OCI-LY1 (cell line): ENCODE measurements around the gene ANTXRL.
"Not testable (repeated sequence)": the region's sequence is repeated elsewhere in the genome, so short reads cannot be mapped to it uniquely, and the experiment has no call there.

Experiments
- H2AFZ ChIP-seq: fragments of 200-600 bp; sonication (generic), shearing (Covaris generic); 2 replicates; pipeline ENCODE4 v1.6.0; 2014; ENCODE audit warnings: antibody characterized with exemption, mild to moderate bottlenecking, low read length
- H3F3A ChIP-seq: fragments of 200-600 bp; sonication (generic), shearing (Covaris generic); 2 replicates; pipeline ENCODE4 v1.6.0; 2014; ENCODE audit warnings: mild to moderate bottlenecking, antibody characterized with exemption, low read length, moderate library complexity; ENCODE audit not compliant: insufficient read depth
- H3K27ac ChIP-seq: fragments of 200-600 bp; sonication (generic); 2 replicates; pipeline ENCODE4 v1.5.1; 2014; ENCODE audit warnings: low read length, mixed run types, mild to moderate bottlenecking, low read depth; ENCODE audit not compliant: poor library complexity, severe bottlenecking
- H3K27me3 ChIP-seq: fragments of 200-600 bp; sonication (generic); 2 replicates; pipeline ENCODE4 v1.6.0; 2014; ENCODE audit warnings: antibody characterized with exemption, mild to moderate bottlenecking, low read length, moderate library complexity; ENCODE audit not compliant: insufficient read depth
- H3K36me3 ChIP-seq: fragments of 200-600 bp; sonication (generic); 2 replicates; pipeline ENCODE4 v1.6.1; 2014; ENCODE audit warnings: mild to moderate bottlenecking, antibody characterized with exemption, low read length, moderate library complexity, mixed read lengths; ENCODE audit not compliant: insufficient read depth
- H3K4me1 ChIP-seq: fragments of 200-600 bp; sonication (generic); 2 replicates; pipeline ENCODE4 v1.5.1; 2014; ENCODE audit warnings: mild to moderate bottlenecking, low read length, moderate library complexity; ENCODE audit not compliant: insufficient read depth, severe bottlenecking
- H3K4me2 ChIP-seq: fragments of 200-600 bp; sonication (generic), shearing (Covaris generic); 2 replicates; pipeline ENCODE4 v1.6.1; 2014; ENCODE audit warnings: low read length
- H3K4me3 ChIP-seq: fragments of 200-600 bp; sonication (generic); 2 replicates; pipeline ENCODE4 v1.5.1; 2014; ENCODE audit warnings: low read length, low read depth, mild to moderate bottlenecking, mixed read lengths; ENCODE audit not compliant: poor library complexity, severe bottlenecking
- H3K79me2 ChIP-seq: fragments of 200-600 bp; shearing (Covaris generic); 2 replicates; pipeline ENCODE4 v1.6.1; 2016; ENCODE audit warnings: mixed run types, low read length, mixed read lengths; ENCODE audit not compliant: insufficient read depth
- H3K9ac ChIP-seq: fragments of 200-600 bp; sonication (generic), shearing (Covaris generic); 2 replicates; pipeline ENCODE4 v1.6.1; 2014; ENCODE audit warnings: mild to moderate bottlenecking, low read length, mixed read lengths
- H3K9me2 ChIP-seq: fragments of 200-600 bp; sonication (generic), shearing (Covaris generic); 2 replicates; pipeline ENCODE4 v1.6.1; 2014; ENCODE audit warnings: low read depth, mild to moderate bottlenecking, low read length, mixed read lengths
- H3K9me3 ChIP-seq: fragments of 200-600 bp; shearing (Covaris generic); 2 replicates; pipeline ENCODE4 v1.6.1; 2014; ENCODE audit warnings: low read length, mixed read lengths
- H4K20me1 ChIP-seq: fragments of 200-600 bp; sonication (generic), shearing (Covaris generic); 2 replicates; pipeline ENCODE4 v1.6.0; 2016; ENCODE audit warnings: mild to moderate bottlenecking, low read length; ENCODE audit not compliant: insufficient read depth

Gene ANTXRL

DNA sequence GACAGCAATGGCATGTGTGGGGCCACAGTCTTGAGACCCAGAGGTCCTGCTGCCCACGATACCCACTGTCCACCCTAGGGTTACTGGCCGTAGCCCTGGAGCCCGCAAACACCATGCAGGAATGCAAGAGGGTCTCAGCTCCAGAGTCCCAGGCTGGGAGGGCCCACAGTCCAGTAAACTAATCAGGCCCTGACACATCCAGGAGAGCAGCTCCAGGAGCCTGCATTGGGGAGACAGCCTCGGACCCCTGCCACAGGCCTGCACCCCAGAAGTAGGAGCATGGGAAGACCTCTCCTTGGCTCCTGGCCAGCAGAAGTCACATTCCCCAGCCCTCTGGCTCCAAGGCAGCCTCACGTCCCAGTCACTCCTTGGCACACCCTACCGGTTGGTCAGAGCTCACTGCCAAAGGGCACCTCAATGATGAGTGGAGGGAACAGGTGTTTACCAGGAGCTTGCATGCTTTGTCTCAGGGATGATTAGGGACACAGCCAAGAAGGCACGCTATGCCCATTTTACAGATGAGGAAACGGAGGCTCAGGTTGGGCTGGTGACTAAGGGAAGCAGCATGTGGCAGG is 81.0 kb downstream of the ANTXRL start:
- not testable (repeated sequence) for H3K4me1 ChIP-seq, H3K27ac ChIP-seq, H3F3A ChIP-seq, H3K9ac ChIP-seq, H3K9me3 ChIP-seq, H4K20me1 ChIP-seq, H2AFZ ChIP-seq, H3K36me3 ChIP-seq, H3K4me3 ChIP-seq, H3K27me3 ChIP-seq, H3K4me2 ChIP-seq, H3K79me2 ChIP-seq, H3K9me2 ChIP-seq

DNA sequence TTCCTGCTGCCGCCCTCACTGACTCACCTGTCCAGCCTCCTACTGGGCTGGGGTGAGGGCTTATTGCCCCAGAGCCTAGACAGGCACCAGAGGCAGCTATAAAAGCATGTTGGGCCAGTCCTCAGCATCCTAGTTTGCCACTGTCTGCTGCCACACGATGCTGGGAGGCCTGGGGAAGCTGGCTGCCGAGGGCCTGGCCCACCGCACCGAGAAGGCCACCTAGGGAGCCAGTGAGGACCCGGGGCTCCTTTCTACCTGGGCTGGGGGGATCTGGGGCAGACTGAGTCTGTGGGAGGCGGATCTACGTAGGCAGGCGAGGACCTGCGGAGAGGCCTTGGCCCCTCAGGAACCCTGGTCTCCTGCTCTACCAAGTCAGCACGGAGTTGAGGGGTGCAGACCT is 82.2 kb downstream of the ANTXRL start:
- not testable (repeated sequence) for H3K4me3 ChIP-seq, H3F3A ChIP-seq, H3K27ac ChIP-seq, H3K9me2 ChIP-seq, H3K4me1 ChIP-seq, H3K27me3 ChIP-seq, H3K9me3 ChIP-seq, H4K20me1 ChIP-seq, H3K36me3 ChIP-seq, H3K79me2 ChIP-seq, H2AFZ ChIP-seq, H3K9ac ChIP-seq, H3K4me2 ChIP-seq

DNA sequence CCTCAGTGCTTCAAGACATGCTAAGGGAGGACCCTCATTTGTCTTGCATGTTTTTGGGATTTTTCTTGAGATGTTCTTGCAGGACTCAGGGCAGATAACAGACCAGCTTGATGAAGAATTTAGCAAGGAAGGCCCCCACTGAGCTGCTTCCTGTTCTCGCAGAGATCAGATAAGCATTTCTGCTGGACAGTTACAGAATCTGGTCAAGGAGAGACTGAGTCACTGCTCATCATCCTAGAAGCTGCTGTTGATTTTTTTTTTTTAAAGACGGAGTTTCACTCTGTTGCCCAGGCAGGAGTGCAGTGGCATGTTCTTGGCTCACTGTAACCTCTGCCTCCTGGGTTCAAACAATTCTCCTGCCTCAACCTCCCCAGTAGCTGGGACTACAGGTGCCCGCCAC is 87.6 kb downstream of the ANTXRL start:
- H4K20me1 ChIP-seq, H2AFZ ChIP-seq, H3K9ac ChIP-seq, H3K79me2 ChIP-seq, H3K36me3 ChIP-seq, H3F3A ChIP-seq, H3K9me3 ChIP-seq, H3K27ac ChIP-seq, H3K4me2 ChIP-seq, H3K4me1 ChIP-seq, H3K9me2 ChIP-seq, H3K4me3 ChIP-seq, H3K27me3 ChIP-seq: not testable (repeated sequence)

- not testable (repeated sequence) for H3K27ac ChIP-seq, H3K27me3 ChIP-seq, H3K9me2 ChIP-seq, H3K4me1 ChIP-seq, H3K9me3 ChIP-seq, H3K36me3 ChIP-seq, H3K4me2 ChIP-seq, H3K4me3 ChIP-seq, H3F3A ChIP-seq, H3K9ac ChIP-seq, H3K79me2 ChIP-seq, H4K20me1 ChIP-seq, H2AFZ ChIP-seq
Measured at GRCh38 chr10:46375406-46375805, 88.6 kb downstream of the ANTXRL start, which contains the start of gene ANXA8L1. TSS of gene ANXA8L1 (plus strand) at chr10:46375776. CDS start at chr10:46375852, 76 bp downstream.

DNA sequence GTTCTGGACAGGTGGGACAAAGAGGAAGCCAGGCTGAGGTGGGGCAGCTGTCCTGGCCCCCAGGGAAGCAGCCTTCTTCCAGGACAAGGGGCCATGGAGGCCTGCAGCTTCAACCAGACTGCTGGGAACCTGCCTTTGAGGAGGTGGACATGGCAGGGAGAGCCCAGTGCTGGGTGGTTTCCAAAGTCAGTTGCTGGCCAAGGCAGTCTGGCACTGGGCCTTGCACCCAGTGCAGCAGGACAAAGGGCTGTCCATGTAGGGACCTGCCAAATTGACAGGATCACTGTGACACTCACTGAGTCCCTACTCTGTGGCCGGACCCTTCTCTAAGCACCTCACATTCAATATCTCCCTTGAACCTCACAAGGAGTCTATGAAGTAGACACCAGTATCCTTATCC is 90.2 kb downstream of the ANTXRL start:
- H3K4me3 ChIP-seq, H3K27ac ChIP-seq, H3K9me2 ChIP-seq, H3K4me1 ChIP-seq, H3K79me2 ChIP-seq, H3K9ac ChIP-seq, H3F3A ChIP-seq, H3K4me2 ChIP-seq, H3K27me3 ChIP-seq, H3K36me3 ChIP-seq, H4K20me1 ChIP-seq, H2AFZ ChIP-seq, H3K9me3 ChIP-seq: not testable (repeated sequence)

DNA sequence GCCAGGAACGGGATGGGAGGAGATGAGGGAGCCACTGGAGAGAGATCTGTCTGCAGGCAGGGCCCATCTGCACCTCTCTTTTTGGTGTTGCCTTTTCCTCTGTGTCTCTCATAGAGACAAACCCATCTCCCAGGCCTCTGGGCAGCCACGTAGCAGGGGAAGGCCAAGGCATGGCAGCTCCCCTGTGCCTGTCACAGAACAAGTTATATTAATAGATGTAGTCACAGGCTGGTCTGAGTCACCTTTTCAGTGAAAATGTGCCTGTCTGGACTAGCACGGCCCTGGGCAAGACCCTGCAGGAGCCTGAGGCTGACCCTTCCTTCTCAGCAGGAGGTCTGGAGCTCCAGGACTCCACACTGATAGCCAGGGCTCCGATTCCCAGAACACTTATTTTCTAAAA is 90.9 kb downstream of the ANTXRL start:
- not testable (repeated sequence) for H3K4me1 ChIP-seq, H2AFZ ChIP-seq, H3K9me2 ChIP-seq, H4K20me1 ChIP-seq, H3K9me3 ChIP-seq, H3K4me2 ChIP-seq, H3K79me2 ChIP-seq, H3K27me3 ChIP-seq, H3K9ac ChIP-seq, H3F3A ChIP-seq, H3K36me3 ChIP-seq, H3K27ac ChIP-seq, H3K4me3 ChIP-seq

GRCh38 chr10:46378108-46378507 is 91.3 kb downstream of the ANTXRL start:
- H3K4me2 ChIP-seq, H3F3A ChIP-seq, H4K20me1 ChIP-seq, H3K27ac ChIP-seq, H3K4me3 ChIP-seq, H3K9me2 ChIP-seq, H3K4me1 ChIP-seq, H3K9me3 ChIP-seq, H3K79me2 ChIP-seq, H3K36me3 ChIP-seq, H3K27me3 ChIP-seq, H2AFZ ChIP-seq, H3K9ac ChIP-seq: not testable (repeated sequence)

- not testable (repeated sequence) for H3K4me1 ChIP-seq, H3K27ac ChIP-seq
Measured at GRCh38 chr10:46379233-46379848, 92.5 kb downstream of the ANTXRL start.

More at GRCh38 chr10:46379233-46379848, 92.5 kb downstream of the ANTXRL start:
- not testable (repeated sequence) for H3K4me3 ChIP-seq, H3K4me2 ChIP-seq, H4K20me1 ChIP-seq, H3K9ac ChIP-seq, H3K79me2 ChIP-seq, H3K9me3 ChIP-seq, H3F3A ChIP-seq, H3K27me3 ChIP-seq, H3K36me3 ChIP-seq, H3K9me2 ChIP-seq, H2AFZ ChIP-seq
